ENCODE data around the gene NR2E1. TPM values are rescaled to one million over a fixed set of nuclear protein-coding genes. Genes with fewer than 3 reads are reported as not detected.

Gene NR2E1
- not detected for total RNA-seq

DNA sequence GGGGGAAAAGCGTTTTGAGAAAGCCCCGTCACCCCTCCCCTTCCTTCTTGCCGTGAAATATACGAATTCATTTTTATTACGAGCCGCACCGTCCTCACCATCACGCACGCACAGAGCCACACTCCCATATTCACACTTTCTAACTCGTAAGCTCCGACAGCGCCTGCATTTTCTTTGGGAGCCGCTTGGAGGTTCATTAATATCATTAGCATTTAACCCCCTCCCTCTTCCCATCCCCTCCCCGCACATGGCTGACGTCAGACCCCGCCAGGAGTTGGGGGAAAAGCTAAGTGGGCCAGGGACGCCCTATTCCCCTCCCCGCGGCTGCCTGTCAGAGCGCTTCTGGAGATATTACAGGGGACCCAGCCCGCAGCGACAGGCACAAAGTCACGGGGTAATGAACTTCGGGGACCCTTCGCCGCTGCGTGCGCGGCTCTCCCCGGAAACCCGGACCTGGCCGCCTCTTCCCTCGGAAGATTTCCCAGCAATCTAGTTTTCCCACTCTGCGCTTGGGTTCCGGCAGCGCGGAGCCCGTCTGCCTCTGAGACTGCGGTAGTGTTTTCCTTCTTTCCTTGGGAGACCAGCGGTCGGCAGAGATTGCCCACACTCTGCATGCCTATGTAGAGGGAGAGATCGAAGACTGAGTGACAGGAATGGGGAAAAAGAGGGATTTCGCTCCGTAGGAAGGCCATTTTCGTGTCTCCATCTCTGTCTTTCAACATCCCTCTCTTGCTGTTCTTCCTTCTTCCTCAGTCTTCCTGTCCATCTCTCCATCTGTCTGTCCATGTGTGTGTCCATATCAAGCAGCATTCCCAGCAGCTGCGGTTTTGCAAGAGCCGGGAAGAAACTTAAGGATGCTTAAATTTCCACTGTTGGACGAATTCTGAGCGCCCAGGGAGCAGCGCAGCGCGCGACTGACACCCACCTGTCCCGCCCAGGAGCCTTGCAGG is at the start of gene NR2E1:
Gene NR2E1 (plus strand): TSS at position 309 of the 950 bp plus-strand sequence. CDS start 744 bp downstream, outside the sequence.
- Mint-ChIP-seq H3K36me3 (ENCODE audit: low read depth) (peaks cover 3% of the 10 kb centered on the region), H3K27ac (peak within 1 kb of the TSS; percentile 69), H3K27me3 (peaks cover 94% of the 10 kb centered on the region), H3K4me3 (peak within 1 kb of the TSS; percentile 48), H3K4me1 (peaks cover 30% of the 10 kb centered on the region), H3K9me3 (no peaks in the 10 kb centered on the region)
- POLR2A ChIA-PET = no interaction called here
- CTCF ChIA-PET = interaction anchor here (2.1 kb wide), 1 partner anchor 51 kb away, joined by 7 read pairs; no protein-coding TSS in a partner anchor
- DNase-seq = no peak

- Mint-ChIP-seq H3K4me3 (peak overlapping the region; percentile 72), H3K4me1 (peaks cover 42% of the 10 kb centered on the region), H3K27me3 (peaks cover 91% of the 10 kb centered on the region), H3K27ac (peak overlapping the region; percentile 12), H3K9me3 (no peaks in the 10 kb centered on the region), H3K36me3 (ENCODE audit: low read depth) (peaks cover 2% of the 10 kb centered on the region)
- POLR2A ChIA-PET = no interaction called here
- CTCF ChIA-PET = interaction anchor here (1.0 to 1.4 kb wide), 2 partner anchors 48 to 54 kb away, joined by 4 read pairs; no protein-coding TSS in a partner anchor
- DNase-seq = no peak
Observed at GRCh38 chr6:108116546-108117426, 49.0 kb upstream of the NR2E1 start.

DNA sequence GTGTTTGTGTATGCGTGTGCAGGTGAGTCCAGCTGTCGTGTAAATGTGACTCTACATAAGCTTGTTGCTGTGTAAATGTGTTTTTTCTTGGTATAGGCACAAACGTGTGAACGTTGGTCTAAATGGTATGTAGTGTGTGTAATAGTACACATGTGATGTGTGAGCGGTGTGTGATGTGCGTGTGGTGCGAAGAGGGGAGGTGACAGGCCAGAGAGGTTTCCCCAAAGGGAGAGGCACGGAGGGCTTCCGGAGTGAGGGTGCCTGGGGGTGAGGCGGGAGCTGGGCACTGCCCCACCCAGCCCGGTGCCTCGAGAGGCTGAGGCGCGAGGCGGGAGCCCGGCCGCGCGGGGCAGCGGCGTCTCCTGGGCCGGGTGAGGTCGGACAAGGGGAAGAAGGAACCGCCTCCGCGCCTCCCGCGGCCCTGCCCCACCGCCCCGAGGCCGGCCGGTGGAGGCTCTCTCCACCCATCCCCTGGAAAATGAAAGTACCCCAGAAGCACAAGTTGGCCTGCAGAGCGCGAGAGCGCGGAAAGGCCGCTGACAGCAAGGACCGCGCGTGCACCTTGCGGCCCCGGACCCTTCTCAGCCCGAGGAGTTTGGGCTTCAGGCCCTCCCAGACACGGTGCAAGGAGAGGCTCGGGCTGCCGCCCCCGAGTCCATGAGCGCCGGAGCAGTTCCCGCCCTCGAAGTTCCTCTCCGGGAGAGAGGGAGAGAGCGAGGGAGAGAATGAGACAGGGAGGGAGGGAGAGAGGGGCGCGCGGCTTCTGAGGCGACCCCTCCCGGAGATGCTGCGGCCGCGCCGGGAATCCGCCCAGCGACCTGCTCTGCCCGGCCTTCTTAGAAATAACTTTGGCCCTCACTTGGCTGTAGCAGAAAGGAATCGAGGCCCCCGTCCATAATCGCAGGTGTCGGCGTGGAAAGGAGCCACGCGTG is 48.1 kb upstream of the NR2E1 start:
- Mint-ChIP-seq H3K27ac (peak overlapping the region; percentile 17), H3K4me1 (peaks cover 42% of the 10 kb centered on the region), H3K36me3 (ENCODE audit: low read depth) (peaks cover 2% of the 10 kb centered on the region), H3K4me3 (peak overlapping the region; percentile 72), H3K27me3 (peaks cover 90% of the 10 kb centered on the region), H3K9me3 (no peaks in the 10 kb centered on the region)
- POLR2A ChIA-PET = no interaction called here
- CTCF ChIA-PET = interaction anchor here (1.4 kb wide), 1 partner anchor 54 kb away, joined by 4 read pairs; no protein-coding TSS in a partner anchor
- peak; percentile 21 for DNase-seq

- H3K36me3 Mint-ChIP-seq (ENCODE audit: low read depth) = peaks cover 2% of the 10 kb centered on the region
- H3K4me1 Mint-ChIP-seq = peaks cover 41% of the 10 kb centered on the region
- peaks cover 90% of the 10 kb centered on the region for H3K27me3 Mint-ChIP-seq
- peak overlapping the region; percentile 84 for H3K4me3 Mint-ChIP-seq
- DNase-seq = no peak
- no peaks in the 10 kb centered on the region for H3K9me3 Mint-ChIP-seq
- ChIA-PET POLR2A (no interaction called here), CTCF (no interaction called here)
- H3K27ac Mint-ChIP-seq = no peak overlapping the region
Observed at GRCh38 chr6:108118359-108118724, 47.5 kb upstream of the NR2E1 start.

DNA sequence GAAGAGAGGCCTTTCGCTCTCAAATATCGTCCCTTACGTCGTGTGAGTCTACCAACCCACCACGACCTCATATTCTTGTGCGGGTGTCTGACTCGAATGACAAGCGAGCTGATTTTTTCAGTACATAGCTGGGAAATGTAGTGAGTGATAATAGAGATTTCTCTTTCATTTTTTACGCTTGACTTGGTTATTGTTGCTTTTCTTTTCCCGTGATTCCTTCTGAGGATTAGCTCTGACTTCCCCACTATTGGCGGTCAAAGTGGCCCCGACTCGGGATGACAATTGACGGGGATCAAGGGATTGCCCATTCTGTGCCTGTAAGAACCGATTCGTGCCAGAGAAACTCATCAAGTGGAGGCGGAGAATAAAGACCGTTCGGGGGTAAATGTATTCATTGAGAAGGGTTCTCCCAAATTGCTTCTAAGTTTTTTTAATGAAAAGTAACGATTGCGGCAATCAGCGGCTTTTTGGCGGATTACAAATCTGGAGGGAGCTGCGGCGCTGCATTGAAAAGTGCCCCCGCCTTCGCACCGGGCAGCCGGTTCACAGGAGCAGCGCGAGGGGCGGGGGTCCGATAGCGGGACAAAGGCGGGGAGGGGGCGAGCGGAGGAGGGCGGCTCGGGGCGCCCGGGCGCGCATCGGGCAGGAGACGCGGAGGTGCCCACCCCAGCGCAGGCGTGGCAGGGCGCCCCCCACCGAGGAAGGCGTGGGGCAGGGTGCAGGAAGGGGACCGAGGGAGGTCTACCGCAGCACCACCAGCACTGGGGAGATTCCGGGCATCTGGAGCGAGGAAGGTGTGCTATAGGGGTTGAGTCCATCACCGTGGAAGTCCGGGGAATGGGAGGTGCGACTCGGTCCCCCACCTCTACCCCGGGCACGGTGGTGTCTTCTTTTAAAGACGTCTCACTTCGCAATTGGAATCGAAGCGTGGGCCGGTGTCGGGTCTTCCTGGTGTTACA is 46.7 kb upstream of the NR2E1 start:
- POLR2A ChIA-PET = interaction anchor here (0.7 kb wide), 1 partner anchor 123 kb away, joined by 3 read pairs; no protein-coding TSS in a partner anchor
- Mint-ChIP-seq H3K9me3 (no peaks in the 10 kb centered on the region), H3K4me1 (peaks cover 36% of the 10 kb centered on the region), H3K4me3 (peak overlapping the region; percentile 84), H3K36me3 (ENCODE audit: low read depth) (peaks cover 2% of the 10 kb centered on the region), H3K27me3 (peaks cover 90% of the 10 kb centered on the region), H3K27ac (peak overlapping the region; percentile 79)
- CTCF ChIA-PET = interaction anchor here (1.3 kb wide), 1 partner anchor 52 kb away, joined by 4 read pairs; no protein-coding TSS in a partner anchor
- DNase-seq = no peak

GRCh38 chr6:108119769-108120141 is 46.1 kb upstream of the NR2E1 start:
- CTCF ChIA-PET = interaction anchor here (1.3 to 1.4 kb wide), 2 partner anchors 52 to 60 kb away, joined by 3 to 4 read pairs; no protein-coding TSS in a partner anchor
- H3K4me1 Mint-ChIP-seq = peaks cover 30% of the 10 kb centered on the region
- POLR2A ChIA-PET = interaction anchor here (0.7 kb wide), 1 partner anchor 123 kb away, joined by 3 read pairs; no protein-coding TSS in a partner anchor
- H3K4me3 Mint-ChIP-seq = peak overlapping the region; percentile 84
- H3K27ac Mint-ChIP-seq = no peak overlapping the region
- no peak for DNase-seq
- H3K9me3 Mint-ChIP-seq = no peaks in the 10 kb centered on the region
- peaks cover 2% of the 10 kb centered on the region for H3K36me3 Mint-ChIP-seq (ENCODE audit: low read depth)
- peaks cover 90% of the 10 kb centered on the region for H3K27me3 Mint-ChIP-seq

GRCh38 chr6:108120311-108120710 is 45.5 kb upstream of the NR2E1 start:
- no peak overlapping the region for H3K4me3 Mint-ChIP-seq
- H3K27ac Mint-ChIP-seq = no peak overlapping the region
- peaks cover 2% of the 10 kb centered on the region for H3K36me3 Mint-ChIP-seq (ENCODE audit: low read depth)
- H3K9me3 Mint-ChIP-seq = no peaks in the 10 kb centered on the region
- peaks cover 25% of the 10 kb centered on the region for H3K4me1 Mint-ChIP-seq
- POLR2A ChIA-PET = no interaction called here
- DNase-seq = no peak
- peaks cover 90% of the 10 kb centered on the region for H3K27me3 Mint-ChIP-seq
- CTCF ChIA-PET = interaction anchor here (0.6 to 1.4 kb wide), 3 partner anchors 51 to 171 kb away, joined by 3 to 4 read pairs (median 3); no protein-coding TSS in a partner anchor

- Mint-ChIP-seq H3K9me3 (no peaks in the 10 kb centered on the region), H3K27ac (no peak overlapping the region), H3K36me3 (ENCODE audit: low read depth) (peaks cover 2% of the 10 kb centered on the region), H3K27me3 (peaks cover 89% of the 10 kb centered on the region), H3K4me3 (no peak overlapping the region), H3K4me1 (peaks cover 17% of the 10 kb centered on the region)
- no peak for DNase-seq
- CTCF ChIA-PET = interaction anchor here (1.1 kb wide), 1 partner anchor 41 kb away, joined by 4 read pairs; no protein-coding TSS in a partner anchor
- POLR2A ChIA-PET = interaction anchor here (0.6 kb wide), 1 partner anchor 1044 kb away, joined by 3 read pairs; no protein-coding TSS in a partner anchor
Observed at GRCh38 chr6:108121612-108122011, 44.2 kb upstream of the NR2E1 start.

DNA sequence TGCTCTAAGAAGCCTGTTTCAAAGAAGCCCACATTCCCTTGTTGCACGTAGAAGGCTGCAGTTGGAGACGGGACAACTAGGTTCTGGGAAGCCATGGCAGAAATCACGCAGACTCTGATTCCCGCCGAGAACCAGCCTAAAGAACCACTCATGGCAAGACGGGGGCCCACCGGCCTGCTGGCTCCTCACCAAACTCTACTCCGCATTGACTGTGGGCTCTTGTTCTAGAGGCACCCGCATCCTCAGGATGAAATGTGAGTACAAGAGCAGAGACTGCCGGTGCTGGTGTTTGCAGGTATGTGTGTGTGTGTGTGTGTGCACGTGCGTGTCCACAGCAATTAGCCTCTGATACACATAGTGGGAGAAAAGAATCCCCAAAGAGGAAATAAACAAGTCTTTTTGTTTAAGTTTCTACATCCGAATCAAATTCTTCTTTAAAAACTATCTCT is 42.3 kb upstream of the NR2E1 start:
- peaks cover 88% of the 10 kb centered on the region for H3K27me3 Mint-ChIP-seq

DNA sequence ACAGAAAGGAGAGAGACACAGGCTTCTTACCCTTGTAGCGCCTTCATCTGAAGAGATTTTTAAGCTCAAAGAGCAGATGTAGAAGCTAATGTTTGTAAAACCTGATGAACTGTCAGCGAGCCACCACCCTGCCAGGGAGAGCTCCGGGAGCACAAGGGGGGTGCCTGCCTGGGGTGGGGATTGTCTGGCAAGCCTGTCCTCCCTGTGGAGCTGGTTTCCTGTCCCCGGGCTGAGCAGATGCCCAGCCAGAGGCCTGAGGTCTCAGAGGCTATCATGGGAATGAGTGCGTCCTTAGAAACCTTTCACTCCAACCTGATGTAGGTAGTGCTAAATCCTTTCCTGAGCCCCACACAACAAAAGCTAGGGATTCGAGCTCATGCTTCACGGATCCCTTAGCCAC is 41.9 kb upstream of the NR2E1 start:
- no peaks in the 10 kb centered on the region for H3K36me3 Mint-ChIP-seq (ENCODE audit: low read depth)
- CTCF ChIA-PET = interaction anchor here (1.2 kb wide), 1 partner anchor 53 kb away, joined by 3 read pairs; no protein-coding TSS in a partner anchor
- no peak for DNase-seq
- no peak overlapping the region for H3K27ac Mint-ChIP-seq
- H3K4me3 Mint-ChIP-seq = no peak overlapping the region
- POLR2A ChIA-PET = no interaction called here
- peaks cover 88% of the 10 kb centered on the region for H3K27me3 Mint-ChIP-seq
- H3K4me1 Mint-ChIP-seq = peaks cover 5% of the 10 kb centered on the region
- H3K9me3 Mint-ChIP-seq = no peaks in the 10 kb centered on the region

More for the DNA sequence above, 42.3 kb upstream of the NR2E1 start:
- Mint-ChIP-seq H3K4me3 (no peak overlapping the region), H3K36me3 (ENCODE audit: low read depth) (no peaks in the 10 kb centered on the region), H3K27ac (no peak overlapping the region), H3K4me1 (peaks cover 9% of the 10 kb centered on the region), H3K9me3 (no peaks in the 10 kb centered on the region)
- CTCF ChIA-PET = interaction anchor here (1.2 kb wide), 1 partner anchor 53 kb away, joined by 3 read pairs; no protein-coding TSS in a partner anchor
- POLR2A ChIA-PET = no interaction called here
- DNase-seq = no peak

DNA sequence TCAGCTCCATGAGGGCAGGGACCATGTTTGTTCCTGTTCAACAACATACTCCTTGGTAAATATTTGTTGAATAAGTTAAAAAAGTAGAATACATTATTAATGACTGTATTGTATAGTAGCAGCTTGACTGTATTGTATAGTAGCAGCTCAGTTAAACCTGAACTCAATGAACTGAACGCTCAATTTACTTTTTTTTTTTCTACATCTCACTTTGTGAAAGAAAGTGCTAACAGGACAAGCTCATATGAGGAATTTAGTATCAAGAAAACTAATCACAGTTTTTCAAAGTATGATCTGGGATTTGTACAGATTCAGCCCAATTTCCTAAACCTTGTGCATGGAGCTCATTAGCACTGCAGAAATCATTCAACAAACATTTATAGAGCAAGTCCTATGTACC is 38.8 kb upstream of the NR2E1 start:
- H3K36me3 Mint-ChIP-seq (ENCODE audit: low read depth) = no peaks in the 10 kb centered on the region
- no peak overlapping the region for H3K4me3 Mint-ChIP-seq
- no peaks in the 10 kb centered on the region for H3K4me1 Mint-ChIP-seq
- H3K27me3 Mint-ChIP-seq = peaks cover 81% of the 10 kb centered on the region
- ChIA-PET POLR2A (no interaction called here), CTCF (interaction anchor here (1.3 kb wide), 1 partner anchor 20 kb away, joined by 3 read pairs; no protein-coding TSS in a partner anchor)
- H3K9me3 Mint-ChIP-seq = no peaks in the 10 kb centered on the region
- H3K27ac Mint-ChIP-seq = no peak overlapping the region
- no peak for DNase-seq

All from activated CD4-positive, alpha-beta T cell treated with anti-CD3 and anti-CD28 coated beads, Interleukin-2, amount 10 ng/mL, durations not matched to agents 7 days and 5 days (primary cell).